Retinal pigment epithelial cell (primary cell): ENCODE data around the gene RBX1.

ENCODE experiments used
- DNase-seq: peaks from one replicate; pipeline ENCODE4 v3.0.0-alpha.2; 2010; ENCODE audit warnings: low read depth
- H3K4me3 ChIP-seq: 2 replicates; pipeline ENCODE4 v1.5.1; 2011; ENCODE audit warnings: mild to moderate bottlenecking, low read length, control low read depth, moderate library complexity
- TF ChIP-seq, protein P1 (sequence below): conservative IDR thresholded peaks from 2 replicates; pipeline ENCODE4 v1.5.1; 2011; ENCODE audit warnings: low read depth, low read length, control low read depth, inconsistent platforms

RBX1 gene

DNA sequence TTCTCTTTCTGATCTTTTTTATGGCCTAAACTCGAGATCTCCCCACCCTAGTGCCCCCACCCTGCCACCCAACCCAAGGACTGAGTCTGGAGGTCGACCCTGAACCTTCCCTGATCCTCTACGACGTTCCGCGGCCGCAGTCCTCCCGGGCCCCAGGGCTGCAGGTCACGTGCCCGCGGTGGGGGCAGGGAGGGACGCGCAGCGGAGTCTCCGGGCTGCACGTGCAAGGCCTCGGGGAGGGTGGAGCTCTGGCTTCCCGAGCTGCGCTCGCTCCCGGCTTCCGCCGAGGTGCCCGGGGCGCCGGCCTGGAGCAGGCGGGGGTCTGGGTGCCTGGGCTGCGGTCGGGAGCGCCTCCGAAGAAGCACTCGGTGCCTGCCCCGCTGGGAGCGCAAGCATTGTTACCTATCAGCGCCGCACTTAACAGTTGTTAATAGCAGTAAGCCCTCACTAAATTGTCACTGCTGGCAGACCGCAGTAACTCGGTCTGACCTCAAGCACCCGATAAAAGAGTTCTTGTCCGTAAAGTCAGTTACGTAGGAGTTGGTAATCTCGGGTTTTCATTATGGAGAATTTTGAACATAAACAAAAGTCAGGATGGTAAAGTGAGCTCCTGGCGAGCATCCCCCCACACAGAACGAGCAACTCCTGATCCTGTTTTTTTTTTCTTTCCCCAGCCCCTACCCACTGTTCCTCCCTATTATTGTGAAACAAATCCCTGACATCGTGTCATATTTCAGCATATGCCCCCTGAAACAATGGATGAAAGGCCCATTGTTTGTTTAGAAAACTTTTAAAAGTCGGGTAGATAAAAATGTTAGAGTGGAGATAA lies 71.5 kb downstream of the RBX1 start:
- DNase-seq: peak; percentile 21
- TF ChIP-seq, protein P1, sequence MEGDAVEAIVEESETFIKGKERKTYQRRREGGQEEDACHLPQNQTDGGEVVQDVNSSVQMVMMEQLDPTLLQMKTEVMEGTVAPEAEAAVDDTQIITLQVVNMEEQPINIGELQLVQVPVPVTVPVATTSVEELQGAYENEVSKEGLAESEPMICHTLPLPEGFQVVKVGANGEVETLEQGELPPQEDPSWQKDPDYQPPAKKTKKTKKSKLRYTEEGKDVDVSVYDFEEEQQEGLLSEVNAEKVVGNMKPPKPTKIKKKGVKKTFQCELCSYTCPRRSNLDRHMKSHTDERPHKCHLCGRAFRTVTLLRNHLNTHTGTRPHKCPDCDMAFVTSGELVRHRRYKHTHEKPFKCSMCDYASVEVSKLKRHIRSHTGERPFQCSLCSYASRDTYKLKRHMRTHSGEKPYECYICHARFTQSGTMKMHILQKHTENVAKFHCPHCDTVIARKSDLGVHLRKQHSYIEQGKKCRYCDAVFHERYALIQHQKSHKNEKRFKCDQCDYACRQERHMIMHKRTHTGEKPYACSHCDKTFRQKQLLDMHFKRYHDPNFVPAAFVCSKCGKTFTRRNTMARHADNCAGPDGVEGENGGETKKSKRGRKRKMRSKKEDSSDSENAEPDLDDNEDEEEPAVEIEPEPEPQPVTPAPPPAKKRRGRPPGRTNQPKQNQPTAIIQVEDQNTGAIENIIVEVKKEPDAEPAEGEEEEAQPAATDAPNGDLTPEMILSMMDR: no peak
- H3K4me3 ChIP-seq: peak overlapping the region; percentile 63
